Fibroblast of lung (primary cell): ENCODE data around the gene SVBP. TPM values are rescaled to one million over a fixed set of nuclear protein-coding genes. Genes with fewer than 3 reads are reported as not detected.

Experiments used
- DNase-seq, 2 donors: peaks; one replicate each; pipeline versions ENCODE4 v3.0.0 to v3.0.0-alpha.2; 2010; ENCODE audit warnings: low read depth in 2 of 2
- H2AFZ ChIP-seq: 2 replicates; pipeline ENCODE4 v1.5.1; 2012; ENCODE audit warnings: low read length, control low read depth, inconsistent platforms
- H3K27ac ChIP-seq: 2 replicates; pipeline ENCODE4 v1.5.1; 2011; ENCODE audit warnings: low read length, control low read depth; ENCODE audit not compliant: insufficient read depth
- H3K27me3 ChIP-seq: 2 replicates; pipeline ENCODE4 v1.5.1; 2011; ENCODE audit warnings: mild to moderate bottlenecking, low read length; ENCODE audit not compliant: control insufficient read depth, insufficient read depth
- H3K36me3 ChIP-seq: 2 replicates; pipeline ENCODE4 v1.5.1; 2011; ENCODE audit warnings: low read length; ENCODE audit not compliant: control insufficient read depth, insufficient read depth
- H3K4me1 ChIP-seq: 2 replicates; pipeline ENCODE4 v1.5.1; 2011; ENCODE audit warnings: low read length; ENCODE audit not compliant: control insufficient read depth, insufficient read depth; ENCODE audit errors: extremely low read depth
- H3K4me2 ChIP-seq: 2 replicates; pipeline ENCODE4 v1.5.1; 2011; ENCODE audit warnings: low read length, control low read depth; ENCODE audit not compliant: insufficient read depth; ENCODE audit errors: extremely low read depth
- H3K4me3 ChIP-seq, 4 experiments: fragments of 200-600 bp in 1 of 4; sonication (generic) in 1 of 4; replicated peaks in 1 of 4; 2 replicates each; pipeline ENCODE4 v1.5.1; 2011 to 2016; ENCODE audit warnings: low read length in 4 of 4, low read depth in 3 of 4, mild to moderate bottlenecking in 3 of 4, control low read depth in 2 of 4, inconsistent platforms in 1 of 4, mixed read lengths in 1 of 4; ENCODE audit not compliant: insufficient read depth in 1 of 4; ENCODE audit errors: control extremely low read depth in 1 of 4
- H3K79me2 ChIP-seq: 2 replicates; pipeline ENCODE4 v1.5.1; 2012; ENCODE audit warnings: mild to moderate bottlenecking, low read length, inconsistent platforms; ENCODE audit not compliant: control insufficient read depth, insufficient read depth
- H3K9ac ChIP-seq: 2 replicates; pipeline ENCODE4 v1.5.1; 2011; ENCODE audit warnings: mild to moderate bottlenecking, low read length, control low read depth; ENCODE audit not compliant: insufficient read depth
- H3K9me3 ChIP-seq: 2 replicates; pipeline ENCODE4 v1.5.1; 2012; ENCODE audit warnings: low read depth, low read length; ENCODE audit not compliant: control insufficient read depth, insufficient read depth
- H4K20me1 ChIP-seq: 2 replicates; pipeline ENCODE4 v1.5.1; 2011; ENCODE audit warnings: low read length; ENCODE audit not compliant: control insufficient read depth, insufficient read depth; ENCODE audit errors: extremely low read depth
- EZH2 ChIP-seq: IDR thresholded peaks from 2 replicates; pipeline ENCODE4 v1.5.1; 2012; ENCODE audit warnings: low read length, control low read depth, mild to moderate bottlenecking; ENCODE audit errors: missing control alignments
- polyA plus RNA-seq, 2 donors: library from polyadenylated mRNA; depleted of rRNA in 1 of 2; stranded (reverse) in 1 of 2; unstranded in 1 of 2; fragments of >200 nt; gene quantifications; 2 replicates each; pipeline ENCODE4 v1.2.1, GENCODE V29; 2011 to 2012; ENCODE audit warnings: missing spikeins in 1 of 2
- total RNA-seq: library from RNA; depleted of rRNA; stranded (reverse); fragments of >200 nt; gene quantifications from 2 replicates; pipeline ENCODE4 v1.2.1, GENCODE V29; 2014
- TF ChIP-seq, protein P1 (sequence below), 2 donors: IDR thresholded peaks in 1 of 2; conservative IDR thresholded peaks in 1 of 2; 1 replicate in 1 of 2; 2 replicates in 1 of 2; pipeline ENCODE4 v1.5.1; 2011 to 2012; ENCODE audit warnings: low read length in 2 of 2, control low read depth in 1 of 2, inconsistent platforms in 1 of 2, low read depth in 1 of 2, mild to moderate bottlenecking in 1 of 2

SVBP gene
- total and polyA plus RNA-seq, 2 donors (not counting 1 experiment from before 2014, with no cell fraction given) = 24.9 to 33.4 TPM

DNA sequence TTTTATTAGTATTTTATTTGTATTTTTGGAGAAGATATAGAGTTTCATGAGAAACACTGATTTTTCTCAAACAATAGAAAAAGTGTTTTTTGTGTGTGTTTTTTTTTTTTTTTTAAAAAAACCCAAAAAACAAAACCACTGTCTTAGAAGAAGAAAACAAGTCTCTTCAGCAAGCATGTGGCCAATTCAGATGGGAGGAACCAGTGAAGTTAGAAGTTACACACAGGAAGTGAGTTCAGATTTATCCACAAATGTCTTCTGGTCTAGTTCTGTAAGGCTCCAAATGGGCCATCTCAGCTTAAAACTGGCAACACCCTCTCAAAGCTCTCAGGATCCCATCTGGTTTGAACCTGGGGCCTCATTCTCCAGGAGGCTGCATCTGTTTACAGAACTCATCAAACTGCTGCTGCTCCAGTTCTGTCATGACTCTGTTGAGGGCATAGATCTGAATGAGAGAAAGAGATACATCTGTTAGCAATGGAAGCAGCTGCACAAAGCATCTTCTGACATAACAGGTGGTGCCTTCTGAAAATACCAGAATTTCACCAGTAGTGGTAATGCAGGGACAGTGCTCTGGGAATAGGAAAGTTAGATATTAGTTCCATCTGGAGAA lies 10.0 kb downstream of the SVBP start:
- H3K4me1 ChIP-seq = no peaks in the 10 kb centered on the region
- TF ChIP-seq, protein P1, sequence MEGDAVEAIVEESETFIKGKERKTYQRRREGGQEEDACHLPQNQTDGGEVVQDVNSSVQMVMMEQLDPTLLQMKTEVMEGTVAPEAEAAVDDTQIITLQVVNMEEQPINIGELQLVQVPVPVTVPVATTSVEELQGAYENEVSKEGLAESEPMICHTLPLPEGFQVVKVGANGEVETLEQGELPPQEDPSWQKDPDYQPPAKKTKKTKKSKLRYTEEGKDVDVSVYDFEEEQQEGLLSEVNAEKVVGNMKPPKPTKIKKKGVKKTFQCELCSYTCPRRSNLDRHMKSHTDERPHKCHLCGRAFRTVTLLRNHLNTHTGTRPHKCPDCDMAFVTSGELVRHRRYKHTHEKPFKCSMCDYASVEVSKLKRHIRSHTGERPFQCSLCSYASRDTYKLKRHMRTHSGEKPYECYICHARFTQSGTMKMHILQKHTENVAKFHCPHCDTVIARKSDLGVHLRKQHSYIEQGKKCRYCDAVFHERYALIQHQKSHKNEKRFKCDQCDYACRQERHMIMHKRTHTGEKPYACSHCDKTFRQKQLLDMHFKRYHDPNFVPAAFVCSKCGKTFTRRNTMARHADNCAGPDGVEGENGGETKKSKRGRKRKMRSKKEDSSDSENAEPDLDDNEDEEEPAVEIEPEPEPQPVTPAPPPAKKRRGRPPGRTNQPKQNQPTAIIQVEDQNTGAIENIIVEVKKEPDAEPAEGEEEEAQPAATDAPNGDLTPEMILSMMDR (conservative IDR thresholded peaks at IDR 0.05 in 1 of 2, IDR thresholded peaks at IDR 0.05 in 1 of 2; ENCODE audit: low read depth in 1 of 2, low read length in 2 of 2) = no peak
- no peak for TF ChIP-seq EZH2
- no peaks in the 10 kb centered on the region for H3K79me2 ChIP-seq
- H3K4me2 ChIP-seq = no peak overlapping the region
- no peaks in the 10 kb centered on the region for H3K27me3 ChIP-seq
- no peak overlapping the region for H3K9ac ChIP-seq
- no peaks in the 10 kb centered on the region for H4K20me1 ChIP-seq
- no peak overlapping the region for H2AFZ ChIP-seq
- no peak overlapping the region for H3K27ac ChIP-seq
- H3K9me3 ChIP-seq = no peaks in the 10 kb centered on the region
- no peak overlapping the region for H3K4me3 ChIP-seq
- no peak for DNase-seq
- H3K36me3 ChIP-seq = no peaks in the 10 kb centered on the region

DNA sequence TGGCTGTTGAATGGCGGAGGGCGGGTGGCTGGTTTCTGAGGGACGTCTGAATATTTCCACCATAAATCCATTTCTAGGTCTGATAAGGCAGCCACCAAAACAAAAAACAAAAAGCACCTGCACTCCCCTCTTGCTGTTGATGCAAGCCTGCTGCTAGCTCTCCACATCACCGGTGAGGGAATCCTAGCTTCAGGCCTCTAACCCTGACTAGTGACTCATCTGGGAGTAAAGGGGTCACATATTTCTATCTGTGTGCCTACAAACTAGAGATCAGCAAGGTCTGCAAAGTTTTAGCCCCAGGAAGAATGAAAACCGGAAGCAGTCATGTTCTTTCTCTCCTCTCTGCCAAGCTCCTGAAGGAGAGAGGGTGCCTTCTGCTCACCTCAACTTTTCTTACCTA lies 10.6 kb downstream of the SVBP start:
- Histone ChIP-seq H3K79me2 (no peaks in the 10 kb centered on the region), H3K9me3 (no peaks in the 10 kb centered on the region), H3K27ac (no peak overlapping the region), H3K9ac (no peak overlapping the region), H3K36me3 (no peaks in the 10 kb centered on the region), H4K20me1 (no peaks in the 10 kb centered on the region), H3K4me2 (no peak overlapping the region), H3K4me3 (no peak overlapping the region), H3K4me1 (no peaks in the 10 kb centered on the region), H2AFZ (no peak overlapping the region), H3K27me3 (no peaks in the 10 kb centered on the region)
- no peak for DNase-seq
- TF ChIP-seq EZH2 = no peak
- TF ChIP-seq, protein P1 (conservative IDR thresholded peaks at IDR 0.05 in 1 of 2, IDR thresholded peaks at IDR 0.05 in 1 of 2; ENCODE audit: low read depth in 1 of 2, low read length in 2 of 2) = no peak

DNA sequence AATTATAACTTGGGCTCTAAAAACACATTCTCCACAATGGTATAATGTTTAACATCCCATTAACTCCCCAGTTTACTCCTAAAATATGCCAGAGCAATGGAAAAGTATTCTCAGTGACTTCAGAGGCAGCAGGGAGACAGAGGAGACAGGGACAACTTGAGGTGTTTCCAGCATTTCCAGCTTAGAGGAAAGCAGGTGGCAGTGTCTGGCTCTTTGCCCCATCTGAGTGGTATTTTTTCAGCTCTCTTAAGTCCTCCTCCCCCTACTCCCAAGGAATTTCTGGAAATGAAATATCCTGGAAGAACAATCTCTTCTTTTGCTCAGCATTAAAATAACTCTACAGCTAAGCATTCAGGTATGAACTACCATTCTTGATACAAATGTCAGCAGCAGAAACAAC lies 11.0 kb downstream of the SVBP start:
- H3K27me3 ChIP-seq = no peaks in the 10 kb centered on the region
- no peak overlapping the region for H3K9ac ChIP-seq
- H4K20me1 ChIP-seq = no peaks in the 10 kb centered on the region
- DNase-seq = peak in 1 of 2 donors; percentile 16
- TF ChIP-seq, protein P1 (conservative IDR thresholded peaks at IDR 0.05 in 1 of 2, IDR thresholded peaks at IDR 0.05 in 1 of 2; ENCODE audit: low read depth in 1 of 2, low read length in 2 of 2) = no peak
- no peak for TF ChIP-seq EZH2
- H3K27ac ChIP-seq = no peak overlapping the region
- no peak overlapping the region for H3K4me2 ChIP-seq
- H3K79me2 ChIP-seq = no peaks in the 10 kb centered on the region
- no peaks in the 10 kb centered on the region for H3K36me3 ChIP-seq
- H3K4me3 ChIP-seq = no peak overlapping the region
- H3K4me1 ChIP-seq = no peaks in the 10 kb centered on the region
- H2AFZ ChIP-seq = no peak overlapping the region
- no peaks in the 10 kb centered on the region for H3K9me3 ChIP-seq
